Activated T-helper 9 cell treated with anti-CD3 and anti-CD28 coated beads, Interleukin-2, amount 50 U/mL, for 16 hours (primary cell): ENCODE measurements around the gene TTC17.

Experiments used
- DNase-seq: peaks from one replicate; pipeline ENCODE4 v3.0.0-alpha.2; 2020; ENCODE audit warnings: low read depth

Gene TTC17

GRCh38 chr11:43542750-43543712 lies 184.3 kb downstream of the TTC17 start:
- no peak for DNase-seq
